Measurements from ENCODE around the gene PTPRN2.

PTPRN2 gene

GRCh38 chr7:157973971-157974677 lies 613.5 kb downstream of the PTPRN2 start:
- in situ Hi-C loops (cut with HindIII; ENCODE audit: low sequenced_read_pairs) = no loop called here
- no peak for TF ChIP-seq CTCF (IDR thresholded peaks at IDR 0.05; ENCODE audit: low read depth, low read length, missing control alignments)
- DNase-seq (ENCODE audit: low read depth) = no peak
- no peak overlapping the region for H3K4me3 ChIP-seq (ENCODE audit: low read depth, low read length)

GRCh38 chr7:157972914-157973313 lies 614.7 kb downstream of the PTPRN2 start:
- no peak for TF ChIP-seq CTCF (IDR thresholded peaks at IDR 0.05; ENCODE audit: low read depth, low read length, missing control alignments)
- in situ Hi-C loops (cut with HindIII; ENCODE audit: low sequenced_read_pairs) = no loop called here
- no peak for DNase-seq (ENCODE audit: low read depth)
- no peak overlapping the region for H3K4me3 ChIP-seq (ENCODE audit: low read depth, low read length)

- in situ Hi-C loops (cut with HindIII; ENCODE audit: low sequenced_read_pairs) = no loop called here
- TF ChIP-seq CTCF (IDR thresholded peaks at IDR 0.05; ENCODE audit: low read depth, low read length, missing control alignments) = no peak
- no peak overlapping the region for H3K4me3 ChIP-seq (ENCODE audit: low read depth, low read length)
- DNase-seq (ENCODE audit: low read depth) = no peak
These were observed 616.1 kb downstream of the PTPRN2 start for GRCh38 chr7:157971501-157971900.

- no peak for DNase-seq (ENCODE audit: low read depth)
- H3K4me3 ChIP-seq (ENCODE audit: low read depth, low read length) = no peak overlapping the region
- TF ChIP-seq CTCF (IDR thresholded peaks at IDR 0.05; ENCODE audit: low read depth, low read length, missing control alignments) = no peak
- in situ Hi-C loops (cut with HindIII; ENCODE audit: low sequenced_read_pairs) = no loop called here
These were observed 616.9 kb downstream of the PTPRN2 start for GRCh38 chr7:157970744-157971143.

GRCh38 chr7:157969995-157970394 lies 617.6 kb downstream of the PTPRN2 start:
- no peak overlapping the region for H3K4me3 ChIP-seq (ENCODE audit: low read depth, low read length)
- TF ChIP-seq CTCF (IDR thresholded peaks at IDR 0.05; ENCODE audit: low read depth, low read length, missing control alignments) = no peak
- in situ Hi-C loops (cut with HindIII; ENCODE audit: low sequenced_read_pairs) = no loop called here
- no peak for DNase-seq (ENCODE audit: low read depth)

- no peak for TF ChIP-seq CTCF (IDR thresholded peaks at IDR 0.05; ENCODE audit: low read depth, low read length, missing control alignments)
- in situ Hi-C loops (cut with HindIII; ENCODE audit: low sequenced_read_pairs) = no loop called here
- no peak for DNase-seq (ENCODE audit: low read depth)
These were observed 621.1 kb downstream of the PTPRN2 start for GRCh38 chr7:157966490-157966889.

More at GRCh38 chr7:157966490-157966889, 621.1 kb downstream of the PTPRN2 start:
- H3K4me3 ChIP-seq (ENCODE audit: low read depth, low read length) = no peak overlapping the region

All from astrocyte of the cerebellum (primary cell).